HG03066 (cell line): ENCODE data around the gene GPR78.

Experiments used
- ATAC-seq: cut with Tn5 transposase; IDR thresholded peaks from one replicate; pipeline ENCODE4 v1.9.1; 2021; ENCODE audit warnings: low read depth; ENCODE audit not compliant: unreplicated experiment

Gene GPR78

GRCh38 chr4:8598391-8599090 is 18.3 kb downstream of the GPR78 start:
- ATAC-seq, result no peak

GRCh38 chr4:8599091-8599460 is 18.9 kb downstream of the GPR78 start:
- no peak for ATAC-seq

GRCh38 chr4:8599657-8600056 is 19.5 kb downstream of the GPR78 start:
- no peak for ATAC-seq

GRCh38 chr4:8600266-8600665 is 20.1 kb downstream of the GPR78 start:
- no peak for ATAC-seq

GRCh38 chr4:8600686-8601085 is 20.5 kb downstream of the GPR78 start:
- no peak for ATAC-seq

GRCh38 chr4:8601086-8601485 is 20.9 kb downstream of the GPR78 start:
- ATAC-seq, result no peak

- no peak for ATAC-seq
Observed at GRCh38 chr4:8601556-8601955, 21.4 kb downstream of the GPR78 start.

GRCh38 chr4:8602686-8603430 is 22.7 kb downstream of the GPR78 start:
- no peak for ATAC-seq

- no peak for ATAC-seq
Observed at GRCh38 chr4:8603931-8604330, 23.7 kb downstream of the GPR78 start.

GRCh38 chr4:8605289-8605688 is 25.1 kb downstream of the GPR78 start:
- ATAC-seq, result no peak

- ATAC-seq, result no peak
Observed at GRCh38 chr4:8606476-8606875, 26.3 kb downstream of the GPR78 start.

- no peak for ATAC-seq
Observed at GRCh38 chr4:8606966-8607365, 26.8 kb downstream of the GPR78 start.

GRCh38 chr4:8607603-8608481 is 27.6 kb downstream of the GPR78 start:
- no peak for ATAC-seq

GRCh38 chr4:8608714-8609391 is 28.7 kb downstream of the GPR78 start:
- no peak for ATAC-seq

- ATAC-seq, result no peak
Observed at GRCh38 chr4:8609406-8609805, 29.2 kb downstream of the GPR78 start.

- ATAC-seq, result no peak
Observed at GRCh38 chr4:8609824-8610350, 29.7 kb downstream of the GPR78 start.

- no peak for ATAC-seq
Observed at GRCh38 chr4:8610858-8611616, 30.8 kb downstream of the GPR78 start.

- ATAC-seq, result no peak
Observed at GRCh38 chr4:8612646-8613045, 32.5 kb downstream of the GPR78 start.

GRCh38 chr4:8613421-8614364 is 33.5 kb downstream of the GPR78 start:
- ATAC-seq, result no peak
